DMS 273 (cell line): Measurements from ENCODE around the gene MT2A.

Source experiments
- DNase-seq: peaks from one replicate; lab custom pipeline; 2025; ENCODE audit not compliant: unreplicated experiment; lab: John Stamatoyannopoulos, UW

The MT2A gene

GRCh38 chr16:56594292-56594619, 14.1 kb upstream of the MT2A start:
- DNase-seq = no peak

- DNase-seq = peak; percentile 79
These were observed 7.9 kb upstream of the MT2A start for GRCh38 chr16:56600398-56600999.

GRCh38 chr16:56601325-56601724, 7.1 kb upstream of the MT2A start:
- DNase-seq = peak; percentile 26

GRCh38 chr16:56603589-56603988, 4.8 kb upstream of the MT2A start:
- peak; percentile 64 for DNase-seq

- no peak for DNase-seq
These were observed 3.4 kb upstream of the MT2A start for GRCh38 chr16:56604966-56605365.

- DNase-seq = no peak
These were observed 2.9 kb upstream of the MT2A start for GRCh38 chr16:56605475-56605874.

- peak; percentile 35 for DNase-seq
These were observed 2.3 kb upstream of the MT2A start for GRCh38 chr16:56606071-56606475.

- no peak for DNase-seq
These were observed 1.8 kb upstream of the MT2A start for GRCh38 chr16:56606476-56607108.

GRCh38 chr16:56607109-56607618, 1.2 kb upstream of the MT2A start:
- DNase-seq = peak; percentile 19

GRCh38 chr16:56607675-56608042, 725 bp upstream of the MT2A start:
- no peak for DNase-seq

- peak; percentile 60 for DNase-seq
These were observed 585 bp downstream of the MT2A start for GRCh38 chr16:56608876-56609462.

GRCh38 chr16:56609463-56609921, 1.1 kb downstream of the MT2A start:
- peak; percentile 85 for DNase-seq

GRCh38 chr16:56610017-56610608, 1.7 kb downstream of the MT2A start:
- peak; percentile 36 for DNase-seq

GRCh38 chr16:56610609-56611111, 2.3 kb downstream of the MT2A start:
- no peak for DNase-seq

- DNase-seq = no peak
These were observed 3.0 kb downstream of the MT2A start for GRCh38 chr16:56611281-56611833.

- no peak for DNase-seq
These were observed 5.3 kb downstream of the MT2A start for GRCh38 chr16:56613706-56614105.

- DNase-seq = no peak
These were observed 6.2 kb downstream of the MT2A start for GRCh38 chr16:56614549-56614991.

- DNase-seq = no peak
These were observed 7.0 kb downstream of the MT2A start for GRCh38 chr16:56615353-56615752.

- no peak for DNase-seq
These were observed 8.3 kb downstream of the MT2A start for GRCh38 chr16:56616608-56617211.

GRCh38 chr16:56617212-56618085, 9.1 kb downstream of the MT2A start:
- peak; percentile 64 for DNase-seq
